G401.6 (cell line): Measurements from ENCODE around the gene CC2D2A.
"Not testable (repeated sequence)": the region's sequence is repeated elsewhere in the genome, so short reads cannot be mapped to it uniquely, and the experiment has no call there.

Source experiments
- FAIRE-seq: peaks from 2 replicates; lab custom pipeline; 2012; peaks lifted over from hg19 to GRCh38; lab: Jason Lieb, UNC

Gene CC2D2A

DNA sequence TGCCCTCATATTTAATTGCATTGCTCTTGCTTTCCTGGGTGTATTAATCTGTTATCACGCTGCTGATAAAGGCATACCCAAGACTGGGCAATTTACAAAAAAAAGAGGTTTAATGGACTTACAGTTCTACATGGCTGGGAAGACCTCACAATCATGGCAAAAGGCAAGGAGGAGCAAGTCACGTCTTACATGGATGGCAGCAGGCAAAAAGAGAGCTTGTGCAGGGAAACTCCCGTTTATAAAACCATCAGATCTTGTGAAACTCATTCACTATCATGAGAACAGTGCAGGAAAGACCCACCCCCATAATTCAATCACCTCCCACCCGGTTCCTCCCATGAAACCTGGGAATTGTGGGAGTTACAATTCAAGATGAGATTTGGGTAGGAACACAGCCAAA, 48.0 kb downstream of the CC2D2A start:
- not testable (repeated sequence) for FAIRE-seq

DNA sequence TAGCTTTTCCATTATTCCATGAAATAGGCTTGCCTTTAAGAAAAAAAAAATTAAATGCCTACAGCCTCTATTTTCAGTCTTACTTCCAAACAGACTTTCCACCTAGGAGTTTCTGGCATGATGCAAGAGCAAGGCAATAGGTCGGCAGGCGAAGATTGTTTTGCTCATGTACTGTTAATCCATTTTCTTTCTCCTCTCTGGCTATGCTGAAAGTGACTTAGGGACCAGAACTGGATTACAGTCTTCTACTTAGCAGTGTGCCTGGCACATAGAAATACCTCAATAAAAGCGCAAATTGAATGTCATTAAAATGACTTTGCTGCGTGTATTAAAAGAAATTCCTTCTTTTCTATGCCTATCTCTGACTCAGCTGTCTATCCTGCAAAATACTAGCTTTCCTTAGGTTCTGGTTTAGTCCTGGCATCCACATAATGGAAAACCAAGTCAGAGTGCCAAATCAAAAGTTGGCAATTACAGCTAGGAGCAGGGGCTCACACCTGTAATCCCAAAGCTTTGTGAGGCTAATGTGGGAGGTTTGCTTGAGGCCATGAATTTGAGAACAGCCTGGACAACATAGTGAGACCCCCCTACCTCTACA, 51.9 kb downstream of the CC2D2A start:
- FAIRE-seq: no peak

DNA sequence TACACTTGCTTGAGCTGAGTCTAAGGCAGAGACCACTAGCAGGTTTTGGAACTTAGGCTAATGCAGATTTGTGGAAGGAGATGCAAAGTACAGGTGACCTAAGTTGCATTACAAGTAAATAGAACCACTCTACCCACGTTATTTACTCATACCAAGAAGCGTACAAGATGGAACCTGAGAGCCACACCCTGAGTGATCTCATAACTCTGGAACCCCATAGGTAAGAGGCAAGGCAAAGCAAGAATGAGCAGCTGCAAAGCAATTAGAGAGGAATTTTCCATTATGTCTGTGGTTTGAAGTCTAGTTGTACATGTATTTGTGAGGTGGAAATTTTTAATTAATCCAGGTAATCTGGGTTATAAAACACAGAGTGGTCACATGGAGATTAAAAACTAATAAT, 55.4 kb downstream of the CC2D2A start:
- FAIRE-seq: no peak

DNA sequence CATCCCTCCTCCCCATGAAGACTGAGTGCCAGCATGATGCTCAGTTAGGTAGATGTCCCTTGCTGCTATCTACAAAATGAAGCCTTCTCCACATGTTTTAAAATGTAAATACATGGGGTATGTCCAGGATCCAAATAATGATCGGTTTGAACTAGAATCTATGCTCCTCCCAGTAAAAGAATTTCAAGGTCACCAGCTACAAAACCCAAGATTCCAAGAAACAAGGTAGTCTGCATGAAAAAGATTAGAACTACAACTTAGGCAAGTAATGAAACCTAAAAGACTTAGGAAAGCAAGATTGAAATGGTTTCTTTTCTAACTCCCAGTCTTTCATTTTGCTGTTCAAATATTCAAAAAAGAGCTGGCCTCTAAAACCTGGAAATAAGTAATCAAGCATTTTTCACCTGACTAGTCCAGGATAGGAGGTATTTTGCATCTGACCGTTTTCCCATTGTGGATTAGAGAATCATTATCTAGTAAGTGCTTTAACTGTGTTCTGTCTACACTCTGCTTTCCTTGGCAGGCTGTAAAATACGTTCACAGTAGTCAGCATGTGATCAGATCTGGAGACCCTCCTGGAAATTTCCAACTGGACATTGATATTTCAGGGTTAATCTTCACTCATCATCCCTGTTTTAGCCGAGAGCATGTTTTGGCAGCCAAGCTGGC, 57.4 kb downstream of the CC2D2A start:
- FAIRE-seq: no peak

DNA sequence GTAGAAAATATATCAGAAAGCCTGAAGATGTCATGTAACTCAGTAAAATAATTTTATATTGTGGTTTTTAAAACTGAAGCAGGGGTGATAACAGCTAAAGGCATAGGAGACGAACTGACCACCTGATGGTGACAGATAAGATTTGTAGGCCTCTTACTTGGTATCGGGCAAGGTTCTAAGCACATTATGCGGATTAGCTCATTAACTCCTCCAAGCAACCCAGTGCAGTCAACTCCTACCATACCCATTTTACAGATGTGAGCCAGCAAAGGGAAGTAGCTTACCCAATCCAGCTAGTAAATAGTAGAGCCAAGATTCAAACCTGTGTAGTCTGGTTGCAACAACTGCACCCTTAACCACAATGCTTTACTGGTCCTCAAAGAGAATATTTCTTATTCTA, 62.1 kb downstream of the CC2D2A start:
- no peak for FAIRE-seq

DNA sequence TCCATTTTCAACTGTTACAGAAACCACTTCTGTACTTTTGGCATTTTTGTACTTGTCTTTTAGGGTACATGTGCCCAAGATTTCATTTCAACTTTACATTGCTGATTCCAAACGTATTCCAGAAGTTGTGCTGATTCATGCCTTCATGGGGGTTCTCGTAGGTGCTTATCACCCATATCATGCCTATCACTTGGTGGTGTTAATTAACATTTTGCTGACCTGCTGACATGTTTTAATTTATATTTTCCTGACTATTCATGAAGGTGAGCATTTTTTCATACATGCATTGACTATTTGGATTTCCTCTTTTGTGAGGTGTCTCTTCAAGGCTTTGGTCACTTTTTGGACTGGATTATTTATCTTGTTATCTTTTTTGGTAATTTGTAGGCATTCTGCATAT, 64.1 kb downstream of the CC2D2A start:
- no peak for FAIRE-seq

DNA sequence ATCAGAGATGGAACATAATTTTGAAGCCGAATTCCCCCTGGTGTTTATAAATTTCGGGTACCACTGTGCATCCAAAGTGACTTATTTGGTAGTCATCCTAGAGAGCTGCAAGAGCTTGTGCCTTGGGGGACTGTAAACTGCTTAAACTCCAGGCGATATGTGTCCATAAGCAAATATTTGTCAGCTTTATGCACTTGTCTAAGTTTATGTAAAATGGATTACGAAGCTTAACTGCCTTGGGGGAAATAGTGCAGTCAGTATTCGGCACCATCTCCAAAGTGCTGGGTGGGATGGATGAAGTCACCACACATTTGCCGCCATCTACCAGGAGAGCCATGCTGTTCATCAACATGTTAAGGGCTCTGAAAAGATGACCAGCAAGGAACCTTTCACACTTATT, 65.9 kb downstream of the CC2D2A start:
- no peak for FAIRE-seq

DNA sequence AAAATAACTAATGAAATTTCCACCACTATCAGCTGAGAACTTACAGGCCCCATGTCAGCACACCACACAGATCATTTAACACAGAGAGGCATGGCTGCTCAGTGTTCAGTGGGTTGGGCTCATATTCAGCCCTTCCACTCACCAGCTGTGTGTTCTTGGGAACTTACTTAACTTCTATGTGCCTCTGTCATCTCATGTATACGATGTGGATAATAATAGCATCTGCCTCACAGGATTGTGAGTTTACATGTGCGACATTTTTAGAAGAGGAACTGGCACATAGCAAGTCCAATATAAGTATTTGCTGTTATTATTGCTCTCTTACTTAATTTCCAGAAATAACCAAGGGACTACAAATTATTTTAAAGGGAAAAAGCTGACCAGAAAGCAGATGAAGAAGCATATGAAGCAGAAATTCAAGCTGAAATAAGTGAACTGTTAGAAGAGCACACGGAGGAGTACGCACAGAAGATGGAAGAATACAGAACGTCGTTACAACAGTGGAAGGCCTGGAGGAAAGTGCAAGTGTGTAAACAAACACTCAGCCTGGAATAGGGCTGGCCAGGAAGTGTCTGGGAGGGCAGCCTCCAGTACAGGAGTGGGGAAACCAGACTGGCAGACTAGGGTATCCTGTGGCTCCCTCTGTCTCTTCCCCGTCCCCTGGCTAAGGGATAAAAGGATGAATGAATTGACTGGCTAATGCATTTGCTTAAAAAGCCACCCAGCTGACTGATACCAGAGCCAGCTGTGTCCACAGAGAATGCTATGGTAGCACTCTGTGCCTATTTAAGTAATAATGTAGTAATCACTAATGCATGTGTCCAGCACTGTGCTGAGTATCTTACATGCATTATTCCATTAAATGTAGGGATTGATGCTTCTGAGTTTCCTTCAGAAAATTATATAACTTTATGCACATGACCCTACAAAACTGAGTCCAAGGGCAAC, 67.1 kb downstream of the CC2D2A start:
- FAIRE-seq: no peak

DNA sequence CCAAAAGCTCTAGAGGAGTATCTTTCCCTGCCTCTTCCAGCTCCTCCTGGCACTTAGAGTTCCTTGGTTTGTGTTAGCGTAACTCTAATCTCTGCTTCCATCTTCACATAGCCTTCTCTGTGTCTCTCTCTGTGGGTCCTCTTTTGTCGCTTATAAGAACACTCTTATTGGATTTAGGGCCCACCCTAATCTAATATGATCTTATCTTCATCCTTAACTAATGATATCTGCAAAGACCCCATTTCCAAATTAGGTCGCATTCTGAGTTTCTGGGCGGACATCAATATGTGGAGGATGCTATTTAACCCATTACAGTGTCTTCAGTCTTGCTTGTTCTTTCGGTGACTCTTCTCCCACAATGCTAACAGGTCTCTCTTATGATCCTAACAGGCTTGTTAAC, 72.3 kb downstream of the CC2D2A start:
- FAIRE-seq: no peak

DNA sequence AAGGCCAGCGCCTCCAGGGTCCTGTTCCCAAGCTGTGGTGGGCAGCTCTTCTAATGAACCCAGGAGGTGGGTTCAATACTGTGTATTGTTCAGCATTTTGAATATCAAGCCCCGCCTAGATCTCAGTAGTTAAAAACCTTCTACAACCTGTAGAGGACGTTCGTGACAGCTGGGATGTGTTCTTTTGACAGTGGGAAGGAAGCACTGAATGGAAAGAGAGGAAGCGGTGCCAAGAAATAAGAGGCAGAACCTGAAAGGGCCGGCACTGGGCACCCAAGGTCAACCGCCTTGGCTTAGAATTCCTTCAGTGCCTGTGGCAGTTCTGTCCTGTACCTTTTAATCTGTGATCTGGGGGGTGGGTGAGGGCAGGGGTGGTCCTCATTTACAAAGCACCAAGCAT, 73.1 kb downstream of the CC2D2A start:
- no peak for FAIRE-seq

DNA sequence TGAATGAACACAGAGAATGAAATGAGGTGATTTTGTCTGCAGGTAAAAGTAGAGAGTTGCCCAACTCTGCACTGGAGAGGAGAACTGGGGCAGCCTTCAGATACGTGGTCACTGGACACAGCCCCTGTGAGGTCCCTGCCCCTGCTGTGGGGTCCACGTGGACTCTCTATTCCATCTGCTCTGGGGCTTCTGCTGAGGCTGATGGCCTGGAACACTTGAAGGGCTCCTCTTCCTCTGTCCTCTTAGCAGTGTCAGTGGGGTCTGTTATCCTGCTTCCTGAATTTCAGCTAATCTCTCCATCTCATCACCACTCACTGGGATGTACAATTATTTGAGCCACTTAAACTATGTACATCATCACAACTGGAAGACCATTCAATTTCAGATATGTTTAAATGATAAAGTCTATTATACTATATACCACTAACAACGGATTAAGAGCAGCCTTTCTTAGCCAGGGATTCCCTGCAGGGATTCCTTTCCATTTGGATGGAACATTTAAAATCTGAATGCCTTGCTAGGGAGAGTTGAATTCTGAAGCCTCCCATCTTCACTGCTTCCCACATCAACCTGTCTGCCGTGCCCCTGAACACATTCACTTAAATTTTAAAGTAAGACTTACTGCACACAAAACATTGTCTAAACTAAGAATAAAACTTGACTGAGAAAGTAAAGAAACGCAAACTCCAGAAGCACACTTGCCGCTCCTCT, 74.0 kb downstream of the CC2D2A start:
- no peak for FAIRE-seq

DNA sequence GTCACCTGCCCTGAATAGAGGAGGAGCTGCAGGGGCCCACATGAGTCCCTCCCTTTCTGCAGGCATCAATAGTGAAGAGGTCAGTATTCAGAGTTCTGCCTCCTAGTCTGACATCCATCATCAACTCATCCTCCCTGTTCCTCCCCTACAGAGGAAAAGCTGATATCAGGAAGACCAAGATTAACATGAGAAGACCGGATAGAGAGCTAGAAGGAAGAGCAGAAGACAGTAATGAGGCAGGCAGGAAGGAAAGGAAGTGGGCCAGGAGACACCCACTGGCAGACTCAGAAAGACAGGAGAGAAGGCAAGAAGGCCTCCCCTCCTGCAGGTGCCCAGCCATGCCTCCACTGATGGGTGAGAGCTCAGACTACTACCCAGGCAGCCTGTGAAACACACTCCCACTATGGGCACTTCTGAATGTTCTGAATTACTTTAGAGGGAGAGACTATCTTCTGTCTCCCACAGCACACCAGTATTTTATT, 74.6 kb downstream of the CC2D2A start:
- FAIRE-seq: no peak

DNA sequence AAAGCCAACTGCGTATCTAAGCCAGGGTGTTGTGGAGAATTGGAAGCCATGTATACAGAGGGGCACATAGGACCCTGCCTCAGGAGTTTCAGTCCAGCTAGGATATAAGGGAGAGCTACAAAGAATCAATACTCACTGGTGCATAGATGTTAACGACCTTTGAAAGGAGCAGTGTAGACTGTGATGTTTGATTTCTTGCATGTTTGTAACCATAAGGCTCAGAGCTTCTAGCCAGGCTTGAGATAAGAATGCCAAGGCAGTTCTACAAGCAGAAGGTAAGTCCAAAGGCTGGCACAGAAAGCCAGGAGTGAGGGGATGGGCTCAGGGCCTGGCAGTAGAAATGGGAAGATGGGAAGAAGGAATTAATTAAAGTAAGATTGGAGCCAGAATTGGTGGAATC, 75.7 kb downstream of the CC2D2A start:
- FAIRE-seq: no peak

DNA sequence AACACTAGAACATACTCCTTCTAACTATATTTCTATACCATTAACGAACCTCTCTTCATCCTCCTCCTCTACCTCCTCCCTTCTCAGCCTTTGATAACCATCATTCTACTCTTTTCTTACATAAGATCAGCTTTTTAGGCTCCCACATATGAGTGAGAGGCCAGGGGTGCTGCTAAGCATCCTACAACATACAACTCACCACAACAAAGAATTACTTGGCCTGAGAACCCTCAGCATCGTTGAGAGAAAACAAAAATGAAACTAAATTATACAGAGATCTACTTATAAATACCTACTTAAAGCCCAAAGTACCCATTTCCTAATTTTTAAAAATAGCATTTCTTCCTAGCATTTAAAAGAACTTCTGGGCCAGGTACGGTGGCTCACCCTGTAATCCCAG, 77.7 kb downstream of the CC2D2A start:
- FAIRE-seq: no peak

DNA sequence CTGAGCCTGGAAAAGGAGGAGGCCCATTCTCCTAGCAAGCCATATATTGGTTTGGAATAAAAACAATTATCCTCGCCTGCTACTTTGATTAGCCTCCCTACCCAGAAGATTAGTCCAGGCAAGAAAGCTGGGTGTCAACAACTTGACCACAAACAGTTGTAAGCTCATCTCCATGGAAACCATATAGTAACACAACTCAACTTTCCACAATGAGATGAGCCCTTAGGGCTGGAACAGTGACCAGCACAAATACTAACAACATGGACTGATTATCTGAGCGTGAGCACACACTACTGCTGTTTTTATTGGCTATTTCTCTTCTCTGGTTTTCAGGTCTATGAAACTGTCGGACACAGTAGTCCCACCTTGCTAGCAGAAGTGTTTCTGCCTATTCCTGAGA, 80.8 kb downstream of the CC2D2A start:
- no peak for FAIRE-seq

DNA sequence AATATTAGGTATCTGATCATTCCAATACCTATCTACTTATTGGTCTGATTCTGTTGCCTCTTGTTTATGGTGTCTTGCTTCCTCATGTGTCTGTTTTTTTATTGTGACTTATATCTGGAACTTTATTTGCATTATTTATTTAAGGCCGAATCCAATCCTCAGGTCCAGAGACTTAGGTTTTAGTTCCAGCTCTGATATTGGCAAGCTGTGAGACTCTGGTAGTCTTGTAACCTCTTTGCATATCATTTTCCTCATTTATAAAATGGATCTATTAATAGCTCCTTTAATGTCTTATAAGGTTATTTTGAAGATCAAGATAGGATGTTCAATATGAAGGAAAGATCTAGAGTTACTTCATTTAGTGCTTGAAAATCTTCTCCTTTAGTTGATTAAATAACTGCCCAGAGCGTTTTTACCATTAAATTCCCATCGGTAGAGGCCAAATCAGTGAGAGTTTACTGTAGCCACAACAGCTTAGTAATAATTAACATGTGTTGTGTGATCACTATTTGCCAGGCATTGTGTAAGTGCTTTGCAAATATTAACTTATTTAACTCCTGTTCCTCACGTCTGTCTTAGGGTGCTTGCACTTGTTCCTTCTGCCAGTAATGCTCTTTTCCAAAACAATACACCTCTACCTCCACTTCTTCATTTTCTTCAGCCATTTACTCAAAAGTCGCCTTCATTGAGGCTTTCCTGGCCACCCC, 82.2 kb downstream of the CC2D2A start:
- no peak for FAIRE-seq

DNA sequence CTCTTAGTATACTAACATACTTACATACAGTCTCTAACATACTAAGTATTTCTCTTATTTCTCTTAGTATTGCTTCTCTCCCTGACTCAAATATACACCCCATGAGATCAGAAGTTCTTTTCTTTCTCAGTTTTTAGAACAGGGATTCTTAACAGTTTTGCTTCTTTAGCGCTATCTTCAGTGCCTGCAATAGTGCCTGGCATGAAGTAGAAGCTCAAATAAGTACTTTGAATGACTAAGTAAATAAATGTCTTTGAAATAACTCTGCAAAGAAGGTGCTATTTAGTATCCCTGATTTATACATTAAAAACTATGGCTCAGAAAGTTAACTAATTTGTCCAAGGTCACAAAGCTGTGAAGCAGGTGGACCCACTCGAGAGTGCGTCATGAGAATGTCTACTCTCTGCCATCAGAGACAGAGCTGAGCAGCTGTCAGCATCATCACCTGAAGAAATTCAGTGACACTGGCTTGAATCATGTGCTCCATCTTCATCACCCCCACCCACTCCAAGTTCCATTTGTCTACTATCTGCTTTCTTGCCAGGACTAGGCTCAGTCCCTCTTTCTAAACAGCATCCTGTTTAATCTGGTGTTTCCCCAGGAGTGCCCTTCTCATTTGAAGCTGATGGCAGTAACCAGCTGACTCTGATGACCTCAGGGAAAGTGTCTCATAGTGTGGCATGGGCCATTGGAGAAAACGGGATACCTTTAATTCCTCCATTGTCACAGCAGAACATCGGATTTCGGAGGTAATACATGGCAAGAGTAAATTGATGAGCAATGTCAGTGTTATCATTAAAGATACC, 83.1 kb downstream of the CC2D2A start:
- FAIRE-seq: no peak

DNA sequence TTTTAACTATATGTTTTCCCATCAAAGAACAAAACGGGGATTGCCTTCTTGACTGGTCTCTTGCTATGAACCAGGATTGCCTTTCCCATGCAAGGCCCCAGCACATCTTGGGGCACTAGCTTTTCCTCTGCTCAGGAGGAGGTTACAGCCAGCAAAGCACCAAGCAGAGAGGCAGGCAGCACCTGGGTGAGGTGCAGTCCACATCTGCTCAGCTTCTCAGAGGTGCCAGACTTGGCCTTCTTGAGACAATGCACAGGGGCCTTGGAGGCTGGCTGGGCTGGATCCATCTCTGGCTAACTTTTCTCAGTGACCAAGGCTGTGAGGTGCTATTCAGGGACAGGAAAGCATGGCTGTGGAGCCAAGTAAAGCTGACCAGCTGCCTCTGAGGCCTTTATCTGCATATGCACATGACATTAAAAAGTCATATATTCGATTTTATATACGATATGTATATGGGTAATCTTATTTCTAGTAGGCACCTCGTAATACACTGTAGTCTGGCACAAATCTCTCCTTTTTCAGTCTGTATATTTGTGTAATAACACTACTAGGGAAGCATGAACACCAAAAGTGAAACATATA, 86.9 kb downstream of the CC2D2A start:
- no peak for FAIRE-seq

DNA sequence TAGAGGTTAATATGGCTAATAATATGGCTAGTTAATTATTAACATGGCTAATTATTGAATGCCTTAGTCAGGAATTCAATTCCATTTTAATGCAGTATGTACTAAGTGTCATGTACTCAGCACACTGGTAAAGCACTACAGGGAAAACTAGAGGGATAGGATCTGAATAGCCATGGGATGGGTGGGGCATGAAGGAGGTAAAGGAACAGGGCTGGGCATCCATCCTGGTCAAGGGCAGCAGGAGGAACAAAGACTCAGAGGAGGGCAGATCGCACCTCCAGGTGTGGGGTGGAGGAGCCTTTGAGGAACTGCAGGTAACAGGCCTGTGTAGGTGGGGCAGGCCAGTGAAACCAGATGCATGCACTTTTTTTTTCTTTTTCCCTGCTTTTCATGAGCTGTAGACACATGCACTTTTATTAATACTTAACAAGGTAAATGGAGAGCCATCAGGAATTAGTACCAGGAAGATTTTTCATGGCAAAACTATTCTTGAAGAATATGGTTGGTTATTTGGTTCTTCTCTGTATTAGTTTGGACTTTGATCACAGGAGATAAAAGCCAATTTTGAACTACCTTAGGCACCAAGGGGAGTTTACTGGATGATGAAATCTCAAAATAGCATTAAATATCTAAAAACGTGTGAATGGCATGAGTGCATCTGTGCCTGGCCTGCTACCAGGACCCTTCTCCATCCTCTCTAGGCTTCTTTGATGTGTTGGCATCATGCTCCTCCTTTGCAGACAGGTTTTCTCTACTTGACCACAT, 88.3 kb downstream of the CC2D2A start:
- FAIRE-seq: no peak

DNA sequence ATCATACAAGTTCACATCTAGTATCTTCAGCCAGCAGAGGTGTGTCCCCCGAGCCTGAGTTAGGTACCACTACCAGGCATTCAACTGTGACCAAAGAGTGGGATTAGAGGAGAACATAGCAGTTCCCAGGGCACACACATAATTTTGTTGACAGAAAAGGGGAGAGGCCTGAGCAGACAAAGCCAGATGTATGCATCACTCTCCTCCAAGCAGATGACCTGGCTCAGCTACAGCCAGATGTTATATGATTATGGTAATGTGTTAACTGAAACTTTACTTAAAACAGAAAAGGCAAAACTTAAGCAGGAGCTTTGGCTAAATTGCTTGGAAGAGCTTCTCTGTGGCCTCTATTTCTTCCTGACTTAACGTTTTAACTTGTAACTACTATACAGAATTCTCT, 88.9 kb downstream of the CC2D2A start:
- FAIRE-seq: no peak
